Superior temporal gyrus (tissue), 1 donor: ENCODE results near the gene PTK7.

ENCODE experiments used
- DNase-seq: peaks from one replicate; pipeline ENCODE4 v3.0.0-alpha.2; 2016; ENCODE audit errors: extremely low spot score

PTK7 gene

GRCh38 chr6:43180058-43180457, 103.9 kb downstream of the PTK7 start:
- no peak for DNase-seq

DNA sequence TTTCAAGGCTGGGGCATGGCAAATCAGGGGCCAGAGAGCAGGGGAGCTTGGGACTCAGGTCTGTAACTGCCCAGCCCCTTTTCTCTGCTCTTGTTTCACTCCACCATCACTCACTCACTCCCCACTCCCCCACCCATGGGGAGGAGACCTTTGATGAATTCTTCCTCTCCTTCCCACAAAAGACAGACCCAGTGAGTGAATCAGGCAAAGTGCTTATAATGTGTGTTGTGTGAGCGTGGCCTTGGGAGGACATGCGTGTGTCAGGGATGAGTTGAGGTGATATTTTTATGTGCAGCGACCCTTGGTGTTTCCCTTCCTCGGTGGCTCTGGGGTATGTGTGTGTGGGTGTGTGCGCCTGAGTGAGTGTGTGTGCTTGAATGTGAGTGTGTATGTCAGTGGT, 104.9 kb downstream of the PTK7 start:
- DNase-seq = no peak

DNA sequence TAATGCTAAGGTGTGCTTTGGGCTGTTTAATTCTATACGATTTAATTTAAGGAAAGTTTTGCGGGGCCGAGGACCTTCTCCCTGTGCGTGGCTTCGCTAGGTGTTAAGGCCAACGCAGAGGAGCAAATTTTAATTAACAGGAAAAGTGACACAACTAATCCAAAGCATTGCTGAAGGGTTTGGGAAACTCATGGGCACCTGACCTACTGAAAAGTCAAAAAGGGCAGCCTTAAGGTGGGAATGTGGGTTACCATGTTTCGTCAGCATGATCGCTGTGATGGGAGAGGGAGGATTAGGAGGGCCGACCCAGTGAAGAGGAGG, 105.5 kb downstream of the PTK7 start:
- DNase-seq = no peak

GRCh38 chr6:43181942-43182860, 106.1 kb downstream of the PTK7 start, which contains the start of gene CUL9:
Gene CUL9 (plus strand): TSS chr6:43182196. CDS start chr6:43184311, 2,115 bp downstream.
- peak; percentile 84 for DNase-seq

GRCh38 chr6:43183441-43183840, 107.3 kb downstream of the PTK7 start:
- DNase-seq = no peak

GRCh38 chr6:43184268-43184985, 108.3 kb downstream of the PTK7 start:
- DNase-seq = peak; percentile 40

DNA sequence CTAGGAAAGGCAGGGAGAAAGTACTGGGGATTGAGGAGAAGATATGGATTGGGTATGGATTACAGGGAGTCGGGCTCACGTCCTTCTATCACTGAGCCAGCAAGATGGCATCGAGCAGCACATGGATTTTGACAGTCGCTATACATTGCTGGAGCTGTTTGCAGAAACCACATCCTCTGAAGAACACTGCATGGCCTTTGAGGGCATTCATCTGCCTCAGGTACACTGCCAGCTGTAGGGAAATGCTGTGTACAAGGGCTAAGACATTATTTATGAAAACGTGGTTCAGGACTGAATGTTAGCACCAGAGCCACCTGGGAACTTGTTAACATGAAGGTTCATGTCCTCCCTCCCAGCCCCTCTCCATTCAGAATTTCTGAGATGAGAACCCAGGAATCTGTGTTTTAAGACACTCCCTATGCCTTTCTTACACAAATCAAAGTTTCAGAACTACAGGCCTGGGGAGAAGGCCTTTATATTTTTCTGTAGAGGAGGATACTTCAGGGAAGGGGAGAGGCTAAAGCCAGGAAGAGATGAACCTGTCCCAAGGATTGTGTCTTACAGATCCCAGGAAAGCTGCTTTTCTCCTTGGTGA, 109.4 kb downstream of the PTK7 start:
- no peak for DNase-seq

GRCh38 chr6:43186019-43186418, 109.9 kb downstream of the PTK7 start:
- DNase-seq = no peak

DNA sequence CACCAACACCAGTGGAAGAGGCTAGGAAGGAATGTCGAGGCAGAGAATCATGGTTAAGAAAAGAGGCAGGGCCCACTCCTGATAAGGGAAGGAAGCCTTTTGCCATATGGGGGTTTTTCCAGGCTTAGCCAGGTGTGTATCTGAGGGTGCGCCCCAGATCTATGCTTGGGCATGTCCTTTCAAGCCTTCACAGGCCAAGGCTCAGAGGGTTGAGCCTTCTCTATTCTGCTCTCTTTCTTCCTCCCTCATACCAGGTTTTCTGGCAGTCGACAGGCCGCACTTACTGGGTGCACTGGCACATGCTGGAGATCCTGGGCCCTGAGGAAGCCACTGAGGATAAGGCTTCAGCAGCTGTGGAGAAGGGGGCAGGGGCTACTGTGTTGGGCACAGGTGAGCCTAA, 110.6 kb downstream of the PTK7 start:
- no peak for DNase-seq

DNA sequence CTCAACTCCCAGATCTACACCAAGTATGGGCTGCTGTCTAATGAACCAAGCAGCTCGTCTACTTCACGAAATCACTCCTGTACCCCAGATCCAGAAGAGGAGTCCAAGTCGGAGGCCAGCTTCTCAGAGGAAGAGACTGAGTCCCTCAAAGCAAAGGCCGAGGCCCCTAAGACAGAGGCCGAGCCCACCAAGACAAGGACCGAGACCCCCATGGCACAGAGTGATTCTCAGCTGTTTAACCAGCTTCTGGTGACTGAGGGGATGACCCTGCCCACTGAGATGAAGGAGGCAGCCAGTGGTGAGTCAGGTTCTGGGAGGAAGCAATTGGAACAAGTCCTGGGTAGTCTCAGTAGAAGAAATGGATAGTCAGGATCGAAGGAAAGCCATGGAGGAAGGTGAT, 111.7 kb downstream of the PTK7 start:
- DNase-seq = no peak

- no peak for DNase-seq
Observed at GRCh38 chr6:43188426-43188825, 112.3 kb downstream of the PTK7 start.

- DNase-seq = no peak
Observed at GRCh38 chr6:43189776-43190304, 113.7 kb downstream of the PTK7 start.

GRCh38 chr6:43192911-43193310, 116.8 kb downstream of the PTK7 start:
- DNase-seq = no peak

- no peak for DNase-seq
Observed at GRCh38 chr6:43193929-43194328, 117.8 kb downstream of the PTK7 start.

- no peak for DNase-seq
Observed at GRCh38 chr6:43196337-43196736, 120.2 kb downstream of the PTK7 start.

- no peak for DNase-seq
Observed at GRCh38 chr6:43199912-43200311, 123.8 kb downstream of the PTK7 start.

DNA sequence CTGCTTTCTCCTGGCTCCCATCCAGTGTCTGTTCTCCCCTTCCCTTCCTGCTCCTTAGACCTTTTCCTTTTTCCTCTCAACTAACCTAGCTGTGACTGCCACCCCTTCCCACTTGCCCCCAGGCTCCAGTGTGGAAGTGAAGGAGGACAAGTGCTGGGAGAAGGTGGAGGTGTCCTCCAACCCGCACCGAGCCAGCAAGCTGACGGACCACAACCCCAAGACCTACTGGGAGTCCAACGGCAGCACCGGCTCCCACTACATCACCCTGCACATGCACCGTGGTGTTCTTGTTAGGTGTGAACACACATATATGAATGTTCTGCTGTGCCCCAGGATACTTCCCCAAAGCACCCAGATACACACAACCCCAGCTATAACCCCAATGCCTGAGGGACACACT, 124.4 kb downstream of the PTK7 start:
- no peak for DNase-seq

DNA sequence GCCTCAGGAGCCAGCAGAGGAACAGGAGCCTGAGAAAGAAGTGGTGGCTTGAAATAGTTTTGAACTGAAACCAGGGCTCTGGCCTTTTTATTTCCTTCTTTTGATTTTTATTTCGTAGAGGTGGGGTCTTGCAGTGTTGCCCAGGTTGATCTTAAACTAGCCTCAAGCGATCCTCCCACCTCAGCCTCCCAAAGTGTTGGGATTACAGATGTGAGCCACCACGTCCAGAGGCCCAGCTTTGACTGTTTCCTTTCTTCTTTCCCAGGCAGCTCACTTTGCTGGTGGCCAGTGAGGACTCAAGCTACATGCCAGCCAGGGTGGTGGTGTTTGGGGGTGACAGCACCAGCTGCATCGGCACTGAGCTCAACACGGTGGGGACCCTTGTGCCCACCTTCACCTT, 126.3 kb downstream of the PTK7 start:
- DNase-seq = no peak

GRCh38 chr6:43203029-43203717, 127.1 kb downstream of the PTK7 start:
- DNase-seq = no peak

DNA sequence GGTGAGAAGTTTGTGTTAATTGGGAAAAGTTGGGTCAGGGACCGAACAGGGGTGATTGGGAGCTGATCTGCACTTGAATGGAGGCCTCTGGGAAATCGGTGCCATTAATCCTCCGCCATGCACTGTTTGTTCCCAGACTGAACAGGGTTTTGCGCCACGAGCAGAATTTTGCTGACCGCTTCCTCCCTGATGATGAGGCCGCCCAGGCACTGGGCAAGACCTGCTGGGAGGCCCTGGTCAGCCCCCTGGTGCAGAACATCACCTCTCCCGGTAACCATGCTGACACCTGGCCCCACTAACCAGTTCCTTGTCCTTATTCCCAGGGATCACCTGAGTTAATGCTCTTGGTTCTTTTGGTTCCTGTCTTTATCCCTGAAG, 127.6 kb downstream of the PTK7 start:
- no peak for DNase-seq

- DNase-seq = no peak
Observed at GRCh38 chr6:43204271-43205105, 128.4 kb downstream of the PTK7 start.
